IPS-NIHi7 (cell line): ENCODE data around the gene SMYD3.

Experiments
- DNase-seq: peaks from one replicate; pipeline ENCODE4 v3.0.0; 2012; ENCODE audit warnings: mixed read lengths; ENCODE audit errors: extremely low spot score

Gene SMYD3

GRCh38 chr1:246214708-246215509, 292.2 kb downstream of the SMYD3 start:
- no peak for DNase-seq

GRCh38 chr1:246213947-246214346, 293.1 kb downstream of the SMYD3 start:
- DNase-seq, result no peak

GRCh38 chr1:246213502-246213901, 293.6 kb downstream of the SMYD3 start:
- DNase-seq, result no peak

- no peak for DNase-seq
Measured at GRCh38 chr1:246213036-246213435, 294.0 kb downstream of the SMYD3 start.

GRCh38 chr1:246212013-246212412, 295.1 kb downstream of the SMYD3 start:
- no peak for DNase-seq

DNA sequence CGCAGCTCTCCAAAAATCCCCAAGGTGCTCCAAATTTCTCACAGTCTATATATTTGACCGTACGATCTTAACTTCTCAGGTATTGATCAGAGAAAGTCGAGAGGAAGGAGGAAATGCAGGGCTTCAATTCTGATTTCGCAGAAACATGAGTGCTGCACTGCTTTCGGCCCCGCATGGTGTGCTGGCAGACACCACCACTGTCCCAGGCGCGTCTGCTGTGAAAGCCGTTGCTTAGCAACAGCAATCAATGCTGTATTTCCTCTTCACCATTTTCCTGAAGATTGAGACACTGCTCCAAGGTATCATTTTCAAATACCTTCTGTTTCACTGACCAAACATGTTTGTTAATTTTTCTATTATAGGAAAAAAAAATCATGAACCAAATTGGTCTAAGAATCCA, 296.3 kb downstream of the SMYD3 start:
- peak; percentile 67 for DNase-seq

DNA sequence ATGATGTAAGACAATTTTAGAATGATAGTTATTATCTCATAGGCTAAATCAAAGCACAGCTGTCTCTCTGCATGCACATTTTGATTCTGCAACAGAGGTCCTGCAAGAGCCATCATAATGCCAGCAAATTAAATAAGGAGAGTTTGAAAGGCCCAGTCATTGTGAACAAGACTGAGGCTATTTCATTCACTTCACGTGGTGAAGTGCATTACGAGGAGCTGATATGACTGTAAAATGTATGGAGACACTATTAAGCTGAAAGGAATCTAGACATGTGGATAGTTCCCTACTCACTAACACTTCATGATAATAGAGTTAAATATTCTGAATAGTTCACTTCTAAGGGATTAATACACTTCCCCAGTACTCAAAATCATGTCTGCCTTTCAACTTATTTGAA, 299.0 kb downstream of the SMYD3 start:
- DNase-seq, result no peak

DNA sequence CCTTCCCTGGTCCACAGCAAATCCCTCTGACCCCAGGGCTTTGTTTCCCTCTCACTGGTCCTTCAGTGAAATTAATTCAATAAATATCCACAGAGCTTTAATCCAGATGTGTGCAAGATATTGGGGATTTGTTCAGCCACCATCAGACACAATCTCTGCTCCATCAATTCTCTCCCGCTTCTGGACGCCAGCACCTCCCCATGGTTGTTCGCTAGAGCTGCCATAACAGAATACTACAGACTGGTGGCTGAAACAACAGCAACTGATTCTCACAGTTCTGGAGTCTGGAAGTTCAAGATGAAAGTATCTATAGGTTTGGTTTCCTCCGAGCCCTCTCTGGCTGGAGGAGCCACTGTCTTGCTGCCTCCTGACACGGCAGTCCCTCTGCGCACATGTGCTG, 303.9 kb downstream of the SMYD3 start:
- DNase-seq, result no peak

- DNase-seq, result no peak
Measured at GRCh38 chr1:246200738-246201137, 306.3 kb downstream of the SMYD3 start.

DNA sequence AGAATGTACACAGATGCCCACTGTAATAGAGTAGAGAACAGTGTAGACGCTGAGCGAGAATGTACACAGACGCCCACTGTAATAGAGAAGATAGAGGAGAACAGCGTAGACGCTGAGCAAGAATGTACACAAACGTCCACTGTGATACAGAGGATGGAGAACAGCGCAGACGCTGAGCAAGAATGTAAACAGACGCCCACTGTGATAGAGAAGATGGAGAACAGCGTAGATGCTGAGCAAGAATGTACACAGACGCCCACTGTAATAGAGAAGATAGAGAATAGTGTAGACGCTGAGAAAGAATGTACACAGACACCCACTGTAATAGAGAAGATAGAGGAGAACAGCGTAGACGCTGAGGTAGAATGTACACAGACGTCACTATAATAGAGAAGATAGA, 306.9 kb downstream of the SMYD3 start:
- DNase-seq, result no peak

GRCh38 chr1:246199086-246199645, 307.9 kb downstream of the SMYD3 start:
- no peak for DNase-seq

DNA sequence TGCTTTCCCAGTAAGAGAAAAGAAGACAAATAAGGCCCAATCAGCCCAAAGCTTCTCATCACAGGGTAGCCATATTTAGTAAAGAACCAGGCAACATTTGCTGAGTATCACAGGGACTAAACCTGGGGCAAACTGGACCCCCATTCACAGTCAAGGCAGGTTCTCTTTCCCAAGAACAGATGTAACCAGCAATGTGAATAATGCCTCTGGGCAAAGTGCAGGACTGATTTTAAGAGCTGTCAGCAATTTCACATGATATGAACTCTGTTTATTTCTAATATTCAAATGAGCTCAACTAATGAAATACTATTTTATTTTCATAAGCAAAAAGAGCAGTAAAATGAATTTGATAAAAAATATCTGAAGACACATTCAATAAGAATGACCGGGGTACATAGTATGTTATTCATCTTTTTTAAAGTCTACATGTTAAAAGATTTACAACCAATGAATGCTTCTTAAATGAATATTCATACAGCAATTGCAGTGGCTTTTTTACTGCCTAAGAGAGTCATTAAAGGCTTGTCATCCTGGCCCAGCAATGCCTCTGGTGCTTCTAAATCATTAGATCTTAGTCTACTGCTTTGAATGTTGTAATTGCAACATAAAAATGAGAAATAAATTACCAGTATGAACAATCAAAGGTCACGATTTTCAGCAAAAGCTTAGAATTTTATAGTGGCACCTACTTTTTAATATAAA, 308.8 kb downstream of the SMYD3 start:
- no peak for DNase-seq

- DNase-seq, result no peak
Measured at GRCh38 chr1:246197076-246197475, 310.0 kb downstream of the SMYD3 start.

- no peak for DNase-seq
Measured at GRCh38 chr1:246195296-246195695, 311.8 kb downstream of the SMYD3 start.

DNA sequence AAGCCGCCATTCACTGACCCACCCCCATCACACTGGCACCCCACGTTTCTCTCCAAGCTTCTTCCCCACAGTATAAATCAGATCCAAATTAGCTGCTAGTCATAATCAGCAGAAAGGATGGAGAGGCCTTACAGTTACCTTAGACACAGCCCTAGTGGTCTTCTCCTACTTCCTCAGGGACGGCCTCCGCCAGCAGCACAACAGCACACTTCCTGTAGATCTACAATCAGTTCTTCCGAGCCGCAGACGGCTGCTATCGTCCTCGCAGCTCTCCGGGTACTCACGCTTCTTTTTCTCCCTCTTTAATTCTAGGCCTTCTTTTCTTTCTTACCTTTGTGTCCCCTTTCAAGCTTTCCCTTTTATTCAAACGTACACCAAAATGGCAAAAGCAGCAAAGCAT, 313.5 kb downstream of the SMYD3 start:
- no peak for DNase-seq

DNA sequence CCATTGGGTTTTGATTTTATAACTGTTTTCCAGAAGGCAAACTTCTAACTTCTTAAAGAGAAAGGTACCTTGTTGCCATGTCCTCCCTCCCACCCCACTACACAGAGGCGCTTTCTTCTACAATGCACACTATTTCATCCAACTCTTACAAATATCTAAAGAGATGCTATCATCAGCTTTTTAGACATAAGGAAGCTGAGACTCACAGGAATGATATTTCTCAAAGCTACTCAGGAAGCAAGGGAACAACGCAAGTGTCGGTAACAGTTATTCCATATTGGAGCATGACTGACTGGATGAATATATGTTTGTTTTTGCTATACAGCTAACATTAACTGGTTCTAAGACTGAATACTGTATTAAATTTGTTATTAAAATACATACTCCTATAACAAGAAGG, 318.0 kb downstream of the SMYD3 start:
- DNase-seq, result no peak

- DNase-seq, result no peak
Measured at GRCh38 chr1:246187834-246188372, 319.2 kb downstream of the SMYD3 start.

DNA sequence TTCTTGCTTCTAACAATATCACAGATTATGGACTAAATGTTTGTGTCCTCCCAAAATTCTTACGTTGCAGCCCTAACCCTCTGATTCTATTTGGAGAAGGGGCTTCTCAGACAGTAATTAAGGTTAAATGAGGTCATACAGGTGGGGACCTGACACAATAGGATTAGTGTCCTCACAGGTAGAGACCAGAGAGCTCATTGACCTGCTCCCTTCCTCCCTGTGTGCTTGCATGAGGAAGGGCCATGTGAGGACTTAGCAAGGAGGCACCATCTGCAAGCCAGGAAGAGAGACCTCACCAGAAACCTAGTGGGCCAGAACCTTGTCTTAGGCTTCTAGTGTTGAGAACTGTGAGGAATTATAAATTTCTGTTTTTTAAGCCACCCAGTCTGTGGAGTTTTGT, 322.6 kb downstream of the SMYD3 start:
- DNase-seq, result no peak

DNA sequence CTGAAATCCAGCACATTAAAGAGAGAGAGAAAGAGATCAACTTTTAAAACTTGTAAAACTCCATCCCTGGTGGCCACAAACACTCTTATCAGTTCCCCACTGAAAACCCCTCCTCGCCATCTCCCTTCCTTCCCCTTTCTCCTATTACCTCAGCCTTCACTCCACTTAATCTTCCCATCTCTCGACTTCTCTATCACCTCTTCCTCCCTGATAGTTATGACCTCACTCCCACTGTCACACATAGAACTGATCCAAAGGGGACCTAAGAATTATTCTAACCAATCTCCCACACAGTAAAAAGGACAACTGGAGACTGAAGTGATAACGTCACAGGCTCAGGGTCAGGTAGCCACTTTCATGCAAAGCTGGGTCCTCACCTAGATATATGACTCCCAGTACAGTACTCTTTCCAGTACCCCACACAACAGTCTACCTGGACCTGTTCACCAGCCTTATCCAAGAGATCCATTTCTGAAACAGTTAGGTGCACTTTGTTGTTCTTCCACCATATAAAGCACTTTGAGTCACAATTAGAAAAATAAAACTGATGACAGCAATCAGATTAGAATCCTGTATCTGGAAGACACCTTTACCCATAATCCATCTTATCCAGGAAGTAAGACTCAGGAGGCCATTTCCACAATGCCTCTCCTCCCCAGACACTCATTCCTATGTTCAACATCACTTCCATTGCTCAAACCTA, 324.8 kb downstream of the SMYD3 start:
- no peak for DNase-seq

DNA sequence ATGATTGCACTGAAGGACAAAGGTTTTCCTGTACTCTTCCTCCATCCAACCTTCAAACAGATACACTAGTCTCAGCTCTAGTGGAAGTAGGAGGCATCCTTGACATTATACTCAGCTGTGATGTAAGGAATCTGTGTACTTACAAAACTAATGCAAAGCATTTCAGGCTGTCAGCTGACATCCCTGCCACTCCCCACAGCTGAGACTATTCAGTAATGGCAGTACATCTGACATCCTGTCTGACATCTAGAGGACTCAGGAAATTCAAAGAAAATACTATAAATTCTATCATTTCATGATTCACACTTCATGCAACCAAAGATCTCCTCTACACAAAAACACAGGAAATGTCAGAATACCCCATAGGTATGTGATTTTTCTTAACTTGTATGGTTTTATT, 325.8 kb downstream of the SMYD3 start:
- no peak for DNase-seq

DNA sequence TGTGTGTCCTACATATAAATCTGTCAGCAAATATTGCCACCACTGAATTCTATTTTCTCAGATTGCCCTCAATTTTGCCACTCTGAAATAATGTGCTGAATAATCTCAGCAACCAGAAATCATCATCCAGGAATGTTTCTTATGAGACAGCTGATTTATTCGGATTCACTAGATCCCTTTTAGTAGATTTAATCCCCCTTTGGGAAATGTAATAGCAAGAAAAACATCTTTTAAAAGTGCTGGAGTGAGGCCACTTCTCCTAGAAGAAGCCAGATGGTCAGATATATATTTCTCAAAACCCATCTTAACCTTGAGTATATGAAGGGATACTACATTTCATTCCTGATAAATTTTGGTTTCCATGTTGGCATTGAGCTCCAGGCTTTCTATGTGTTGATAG, 327.7 kb downstream of the SMYD3 start:
- DNase-seq, result no peak

DNA sequence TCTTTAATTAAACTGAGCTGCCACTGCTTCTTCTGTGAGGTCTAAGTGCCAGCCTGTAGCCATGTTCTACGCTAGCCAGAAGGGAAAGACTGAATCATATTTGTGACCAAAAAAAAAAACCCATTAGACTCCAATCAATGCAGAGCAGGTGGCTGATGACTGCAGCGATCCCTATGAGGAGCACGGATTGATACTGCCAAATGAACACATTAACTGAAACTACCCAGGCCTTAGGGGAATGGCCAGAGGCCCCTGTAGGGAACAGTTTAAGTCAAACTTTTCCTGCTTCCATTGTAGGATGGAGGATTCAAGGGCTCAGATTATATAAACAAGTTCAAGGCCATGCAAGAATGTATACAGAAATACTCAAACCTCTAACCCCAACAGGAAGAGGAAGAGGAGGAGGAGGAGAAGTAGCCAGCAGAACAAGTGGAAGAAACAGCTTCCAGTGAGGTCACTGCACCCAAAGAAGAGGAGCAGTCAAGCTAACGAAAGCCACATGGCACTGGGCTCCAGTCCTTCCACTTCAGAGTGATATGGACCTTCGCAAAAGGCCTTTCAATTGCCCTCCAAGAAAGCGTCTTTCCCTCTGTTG, 328.3 kb downstream of the SMYD3 start:
- no peak for DNase-seq
